Measurements from ENCODE around the gene BCAT1.
"Not testable (repeated sequence)": the region's sequence is repeated elsewhere in the genome, so short reads cannot be mapped to it uniquely, and the experiment has no call there.

BCAT1 gene

DNA sequence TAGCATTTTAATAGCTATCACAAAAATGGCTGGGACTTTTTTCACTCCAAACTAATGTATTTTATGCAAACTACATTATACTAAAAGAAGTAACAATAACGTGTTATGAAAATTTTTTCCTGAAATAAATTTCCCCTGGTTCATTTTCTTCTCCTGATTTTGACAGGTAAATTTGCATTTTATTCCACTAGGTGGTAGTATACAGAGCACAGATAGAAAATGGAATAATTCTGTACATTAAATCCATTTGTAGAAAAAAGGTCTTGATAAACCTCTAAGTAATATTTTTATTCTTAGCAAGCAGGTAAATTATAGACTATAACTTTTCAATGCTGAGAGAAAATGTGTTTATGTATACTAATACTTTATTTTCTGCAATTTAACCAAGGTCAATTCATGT lies 96.5 kb downstream of the BCAT1 start:
- no peak for DNase-seq

DNA sequence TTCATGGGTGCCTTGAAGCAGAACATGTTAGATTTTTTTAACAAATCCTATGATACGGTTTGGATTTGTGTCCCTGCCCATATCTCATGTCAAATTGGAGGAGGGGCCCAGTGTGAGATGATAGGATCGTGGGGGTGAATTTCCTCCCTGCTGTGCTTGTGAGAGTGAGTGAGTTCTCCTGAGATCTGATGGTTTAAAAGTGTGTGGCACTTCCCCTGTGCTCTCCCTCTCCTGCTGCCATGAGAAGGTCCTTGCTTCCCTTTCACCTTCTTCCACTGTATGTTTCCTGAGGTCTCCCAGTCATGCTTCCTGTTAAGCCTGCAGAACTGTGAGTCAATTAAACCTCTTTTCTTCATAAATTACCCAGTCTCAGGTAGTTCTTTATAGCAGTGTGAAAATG lies 97.0 kb downstream of the BCAT1 start:
- not testable (repeated sequence) for DNase-seq

DNA sequence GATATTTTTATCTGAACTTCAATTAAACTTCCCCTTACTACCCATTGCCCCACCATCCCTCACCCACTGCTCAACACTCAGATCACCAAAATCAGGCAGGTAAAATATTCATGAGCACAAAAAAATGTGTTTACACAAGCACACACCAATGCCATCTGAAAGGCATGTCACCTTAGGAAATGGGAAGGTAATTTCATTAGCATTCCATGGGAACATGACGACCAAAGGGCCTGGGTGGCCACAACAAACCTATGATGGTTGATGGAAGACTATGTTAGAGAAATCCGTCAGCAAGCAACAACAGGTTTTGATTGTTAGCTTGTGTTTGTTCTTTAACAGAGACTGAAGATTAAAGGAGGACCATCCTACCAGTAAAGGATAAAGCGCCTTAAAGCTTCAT lies 97.6 kb downstream of the BCAT1 start:
- no peak for DNase-seq

DNA sequence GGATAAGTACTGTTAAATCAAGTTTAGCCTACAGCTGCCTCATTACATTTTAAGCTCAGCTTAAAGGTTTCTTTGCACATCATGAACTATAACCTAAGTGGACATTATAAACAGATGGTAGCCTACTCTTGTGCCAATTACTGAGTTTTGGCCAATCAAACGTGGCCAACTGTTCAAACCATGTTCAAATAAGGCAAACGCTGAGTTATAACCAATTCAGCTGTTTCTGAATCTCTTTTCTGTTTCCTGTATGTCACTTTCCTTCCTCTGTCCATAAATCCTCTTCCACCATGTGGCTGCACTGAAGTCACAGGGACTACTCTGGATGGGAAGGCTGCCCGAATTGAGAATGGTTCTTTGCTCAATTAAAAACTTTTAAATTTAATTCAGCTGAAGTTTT lies 98.4 kb downstream of the BCAT1 start:
- DNase-seq = no peak

DNA sequence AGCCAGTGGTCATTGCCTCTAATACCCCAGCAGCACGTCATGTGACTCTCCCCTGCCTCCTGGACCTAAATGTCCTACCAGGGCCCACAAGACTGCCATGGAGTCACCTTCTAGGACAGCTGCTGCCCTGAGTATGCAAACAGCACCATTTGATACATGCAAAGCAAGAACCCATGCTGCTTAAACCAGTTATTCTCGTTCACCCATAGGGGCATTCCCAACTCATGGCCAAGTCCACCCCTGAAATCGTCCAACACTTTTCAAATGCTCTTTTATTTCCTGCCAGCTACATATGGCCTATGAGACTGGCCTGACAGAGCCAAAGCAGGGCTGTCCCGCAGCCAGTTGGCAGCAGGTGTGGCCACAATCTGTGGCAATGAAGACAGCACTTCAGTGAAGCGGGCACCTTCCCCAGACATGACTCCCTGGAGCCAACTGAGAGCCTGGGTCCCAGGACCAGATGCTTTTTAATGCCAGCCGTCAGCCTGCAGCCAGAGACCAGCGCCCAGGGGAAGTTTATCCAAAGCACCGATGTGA lies 99.9 kb downstream of the BCAT1 start:
- no peak for DNase-seq

DNA sequence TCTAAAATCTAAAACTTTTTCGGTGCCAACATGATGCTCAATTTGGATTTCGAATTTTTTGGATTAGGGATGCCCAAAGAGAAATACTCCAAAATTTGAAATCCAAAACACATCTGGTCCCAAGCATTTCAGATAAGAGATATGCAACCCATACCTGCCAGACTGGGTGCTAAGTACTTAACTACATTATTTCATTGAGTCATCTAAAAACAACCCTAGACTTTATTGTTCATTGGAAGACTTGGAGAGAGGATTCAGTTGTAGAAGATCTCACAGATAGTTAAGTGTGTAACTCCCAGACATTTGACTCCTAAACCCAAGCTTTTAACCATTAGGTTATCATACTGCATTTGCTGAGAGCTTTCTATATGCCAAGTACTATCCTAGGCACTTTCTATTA lies 102.2 kb downstream of the BCAT1 start:
- DNase-seq = no peak

DNA sequence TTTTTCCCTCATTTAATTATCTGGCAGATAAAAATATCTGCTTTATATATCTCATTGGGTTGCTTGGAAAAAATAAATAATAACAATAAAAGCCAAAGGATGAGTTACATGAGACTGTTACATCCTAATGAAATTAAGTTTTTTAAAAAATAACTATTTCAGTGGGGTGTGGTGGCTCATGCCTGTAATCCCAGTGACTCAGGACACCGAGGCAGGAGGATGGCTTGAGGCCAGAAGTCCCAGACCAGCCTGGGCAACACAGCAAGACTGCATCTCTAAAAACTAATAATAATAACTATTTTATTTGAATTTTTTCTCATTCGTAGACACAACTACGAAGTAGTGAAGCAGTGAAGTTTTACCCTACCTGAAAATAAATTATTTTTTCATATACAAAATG lies 103.3 kb downstream of the BCAT1 start:
- DNase-seq = no peak

DNA sequence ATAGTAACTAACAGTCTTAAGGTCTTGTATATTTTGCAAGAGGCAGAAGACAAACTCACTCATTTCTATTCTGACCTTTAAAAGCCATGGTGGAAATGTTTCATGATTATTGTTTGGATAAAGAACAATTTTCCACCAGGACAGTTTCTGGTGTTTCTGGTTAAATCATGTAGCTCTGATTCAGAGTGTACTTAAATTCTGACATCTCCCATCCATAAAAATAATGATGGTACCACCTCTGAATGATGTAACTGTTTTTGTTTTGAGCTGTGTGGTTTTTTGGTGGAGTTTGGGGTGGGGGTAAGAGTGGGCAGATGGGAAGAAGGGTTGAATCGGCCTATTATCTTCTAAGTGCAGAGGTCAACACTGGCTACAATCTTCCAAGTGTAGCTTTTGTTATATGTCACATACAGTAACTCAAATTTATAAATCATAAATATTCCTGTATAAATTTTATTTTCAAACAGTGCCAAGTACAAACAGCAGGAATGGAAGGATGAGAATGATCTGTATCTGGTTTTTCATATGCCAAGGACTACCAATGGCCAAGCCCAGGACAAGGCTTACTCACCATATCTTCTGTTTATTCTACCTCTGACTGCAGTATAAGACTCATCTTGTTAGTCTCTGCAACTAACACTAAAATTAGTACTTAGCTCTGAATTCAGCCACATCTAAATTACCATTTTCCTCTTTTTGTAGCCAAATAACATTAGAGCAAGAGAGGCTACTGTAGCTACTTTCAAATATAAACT lies 108.7 kb downstream of the BCAT1 start:
- no peak for DNase-seq

DNA sequence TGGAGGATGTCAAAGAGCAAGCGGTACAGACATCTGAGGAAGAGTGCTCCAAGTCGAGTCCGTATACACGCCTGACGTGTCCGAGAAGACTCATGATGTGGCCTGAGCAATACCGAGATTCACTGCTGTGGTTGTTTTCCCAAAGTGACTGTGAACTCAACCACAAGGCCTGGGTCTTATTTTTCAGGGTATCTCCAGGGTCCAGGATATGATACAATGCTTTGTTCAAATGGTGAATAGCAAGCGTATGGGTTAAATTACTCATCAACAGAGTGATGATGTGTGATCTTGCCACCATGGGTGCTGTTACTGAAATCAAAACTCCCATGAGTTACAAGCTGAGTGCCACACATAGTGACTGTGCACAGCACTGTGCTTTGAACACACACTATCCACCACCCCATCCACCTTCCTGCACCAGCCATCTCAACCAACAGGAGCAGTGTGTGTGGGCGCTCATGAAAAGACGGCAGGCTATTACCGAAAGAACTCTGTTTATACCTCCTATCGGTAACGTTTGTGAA lies 109.6 kb downstream of the BCAT1 start:
- DNase-seq = no peak

DNA sequence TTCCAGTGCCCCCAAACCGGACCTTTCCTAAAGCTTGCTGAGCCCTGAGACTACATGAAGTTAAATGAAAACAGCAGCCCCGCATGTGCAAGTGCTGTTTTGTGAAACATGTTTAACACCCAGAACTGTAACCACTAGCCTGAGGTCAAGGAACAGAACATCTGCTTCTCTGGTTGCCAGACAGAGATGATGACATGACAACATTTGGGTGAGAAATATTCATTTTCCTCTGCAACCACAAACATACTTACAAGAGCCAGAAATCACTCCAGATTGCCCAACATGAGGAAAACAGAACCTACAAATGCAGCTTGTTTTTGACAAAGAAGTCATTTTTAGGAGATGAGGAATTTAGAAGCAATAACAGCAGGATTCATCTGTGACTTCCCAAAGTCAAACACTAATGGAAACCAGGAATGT lies 110.4 kb downstream of the BCAT1 start:
- DNase-seq = peak; percentile 89 to 94

DNA sequence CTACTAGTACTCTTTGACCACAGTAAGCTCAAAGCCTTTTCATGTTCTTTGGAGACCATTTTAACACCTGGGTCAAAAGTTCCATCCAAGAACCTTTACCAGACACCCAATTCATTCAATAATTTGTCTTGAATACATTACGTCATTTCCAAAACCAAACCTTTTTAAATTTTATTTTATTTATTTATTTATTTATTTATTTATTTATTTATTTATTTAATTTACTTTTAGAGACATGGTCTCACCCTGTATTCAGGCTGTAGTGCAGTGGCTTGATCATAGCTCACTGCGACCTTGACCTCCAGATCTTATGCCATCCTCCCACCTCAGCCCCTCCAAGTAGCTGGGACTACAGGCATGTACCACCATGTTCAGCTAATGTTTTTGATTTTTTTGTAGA lies 113.5 kb downstream of the BCAT1 start:
- no peak for DNase-seq

DNA sequence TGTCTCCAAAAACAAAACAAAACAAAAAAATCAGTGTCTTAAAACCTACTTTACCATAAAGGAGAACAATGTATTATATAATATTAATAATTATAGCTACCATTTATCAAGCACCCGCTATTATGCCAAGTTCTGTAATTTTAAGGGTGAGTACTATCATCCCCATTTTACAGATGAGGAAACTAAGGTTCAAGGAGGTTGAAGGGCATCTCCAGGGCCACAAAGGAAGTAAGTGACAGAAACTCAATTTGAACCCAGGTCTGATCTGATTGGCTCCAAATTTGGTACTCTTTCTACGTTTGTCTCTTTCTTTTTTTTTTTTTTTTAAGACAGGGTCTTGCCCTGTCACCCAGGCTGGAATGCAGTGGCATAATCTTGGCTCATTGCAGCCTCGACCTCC lies 115.4 kb downstream of the BCAT1 start:
- DNase-seq = no peak

DNA sequence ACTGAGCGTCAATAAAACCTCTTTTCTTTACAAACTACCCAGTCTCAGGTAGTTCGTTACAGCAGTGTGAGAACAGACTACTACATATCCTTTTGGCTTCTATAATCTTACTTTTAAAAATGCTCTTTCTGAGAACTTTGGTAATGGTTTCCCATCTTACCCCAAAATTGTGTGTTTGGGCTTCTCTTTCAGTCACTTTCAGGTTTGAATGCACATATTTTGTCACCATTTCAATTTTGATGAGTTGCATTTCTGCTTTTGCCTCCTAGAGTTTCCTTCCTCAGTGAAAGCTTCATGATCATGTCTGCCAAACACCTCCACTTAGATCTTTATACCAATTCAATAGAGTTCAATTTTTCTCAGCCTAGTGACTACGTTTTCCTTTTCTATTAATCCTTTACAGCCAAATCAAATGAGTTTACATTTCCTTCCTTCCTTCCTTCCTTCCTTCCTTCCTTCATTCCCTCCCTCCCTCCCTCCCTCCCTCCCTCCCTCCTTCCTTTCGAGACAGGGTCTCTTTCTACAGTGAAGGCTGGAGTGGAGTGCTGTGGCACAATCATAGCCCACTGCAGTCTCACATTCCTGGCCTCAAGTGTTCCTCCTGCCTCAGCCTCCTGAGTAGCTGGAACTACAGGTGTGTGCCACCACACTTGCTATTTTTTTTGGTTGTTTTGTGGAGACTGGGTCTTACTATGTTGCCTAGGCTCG lies 124.9 kb downstream of the BCAT1 start:
- no peak for DNase-seq

DNA sequence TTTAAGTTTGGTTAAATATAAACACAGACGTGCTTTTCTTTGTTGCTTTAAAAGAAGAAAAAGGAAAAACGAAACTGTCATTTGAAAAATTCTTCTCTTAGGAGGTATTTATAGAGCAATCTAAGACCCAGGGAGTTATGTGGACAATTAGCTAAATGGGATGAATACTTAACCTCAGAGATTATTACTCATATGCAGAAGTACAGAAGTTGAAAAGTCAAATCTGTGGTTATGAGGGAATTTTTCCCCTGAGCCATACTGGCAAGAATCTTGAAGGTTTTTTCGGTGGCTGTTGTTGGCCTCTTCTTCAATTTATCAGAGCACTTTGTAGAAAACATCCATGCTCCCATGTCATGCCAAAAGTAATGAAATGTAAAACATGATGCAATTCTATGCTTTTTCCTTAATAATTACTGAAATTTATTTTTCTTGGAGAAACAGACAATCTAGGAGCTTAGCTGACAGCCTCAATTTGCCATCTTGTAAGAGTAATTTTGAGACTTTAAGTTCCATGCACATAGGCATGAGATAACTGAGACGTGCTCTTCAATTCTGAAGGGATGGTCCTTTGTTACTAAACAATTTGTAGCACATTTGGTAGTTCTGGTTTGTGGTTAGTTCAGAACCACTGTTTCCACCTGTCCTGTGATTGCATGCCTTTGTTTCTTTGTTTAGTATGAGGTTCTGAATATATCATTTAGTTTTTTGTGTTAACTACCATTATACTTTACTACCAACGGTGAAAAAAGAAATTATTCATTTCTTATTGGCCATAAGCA lies 126.6 kb downstream of the BCAT1 start:
- DNase-seq = no peak

DNA sequence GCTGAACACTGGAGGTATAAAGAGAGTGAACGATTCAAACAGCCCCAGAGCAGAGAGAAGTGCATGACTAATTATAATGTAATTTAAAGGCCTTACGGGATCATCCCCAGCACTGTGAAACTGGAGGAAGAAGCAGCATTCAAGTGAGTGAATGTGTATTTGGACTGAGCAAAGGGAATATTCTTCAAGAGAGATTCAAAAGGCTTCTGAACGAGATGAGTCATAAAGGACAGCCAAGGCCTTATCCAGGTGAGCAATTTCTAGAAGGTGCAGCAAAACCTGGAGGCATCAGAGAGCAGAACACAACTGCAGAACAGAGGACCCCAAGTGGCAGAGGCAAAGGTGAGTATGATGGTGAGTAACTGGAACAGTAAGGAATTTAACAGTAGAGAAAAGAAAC lies 127.2 kb downstream of the BCAT1 start:
- no peak for DNase-seq

DNA sequence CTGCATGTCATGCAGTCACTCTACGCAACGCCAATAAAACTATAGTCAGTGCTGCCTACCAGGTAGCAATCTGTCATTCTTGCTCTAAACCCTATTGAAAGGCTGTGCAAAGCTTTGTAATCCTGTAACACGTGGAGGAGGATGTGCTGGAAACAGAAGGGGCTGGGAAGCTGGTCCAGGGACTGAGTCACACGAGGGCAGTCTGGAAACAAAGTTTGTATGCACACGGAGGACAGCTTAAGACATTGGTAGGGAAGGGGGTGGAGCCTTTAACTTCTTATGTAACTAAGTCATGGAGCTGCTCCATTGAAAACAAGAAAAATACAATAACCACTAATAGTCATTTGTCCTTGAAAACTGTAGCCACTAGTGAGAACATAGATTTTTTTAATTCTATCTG lies 128.0 kb downstream of the BCAT1 start:
- DNase-seq = no peak

DNA sequence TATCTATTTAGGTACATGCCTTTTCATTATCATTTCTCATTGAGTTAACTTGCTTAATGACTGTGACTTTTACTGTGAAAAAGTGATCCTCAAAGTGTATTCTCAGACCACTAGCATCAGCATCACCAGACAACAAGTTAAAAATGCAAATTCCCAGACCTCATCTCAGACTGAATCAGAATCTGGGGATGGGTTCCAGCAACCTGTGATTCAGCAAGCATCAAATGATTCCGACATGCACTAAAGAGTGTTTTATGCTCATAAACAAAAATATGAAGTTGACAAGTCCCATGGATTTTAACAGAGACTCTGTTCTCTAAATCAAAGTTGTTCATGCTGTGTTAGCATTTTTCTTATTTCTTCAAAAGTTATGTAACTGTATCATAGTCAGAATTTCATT lies 130.6 kb downstream of the BCAT1 start:
- no peak for DNase-seq

DNA sequence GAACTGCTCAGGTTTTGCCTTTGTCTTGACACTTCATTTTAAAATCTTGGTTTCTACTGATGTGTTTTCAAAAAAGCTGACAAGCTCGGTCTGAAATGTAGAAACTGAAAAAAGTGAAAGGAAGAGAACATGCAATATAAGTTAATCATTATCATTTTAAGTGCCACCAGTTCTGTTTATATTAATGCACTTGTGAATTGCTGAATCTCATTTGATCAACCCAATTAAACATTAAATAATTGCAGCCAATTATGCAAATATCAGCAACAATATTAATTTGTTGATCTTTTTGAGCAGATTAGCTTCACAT lies 133.8 kb downstream of the BCAT1 start:
- peak in 1 of 2 donors; percentile 9 for DNase-seq

DNA sequence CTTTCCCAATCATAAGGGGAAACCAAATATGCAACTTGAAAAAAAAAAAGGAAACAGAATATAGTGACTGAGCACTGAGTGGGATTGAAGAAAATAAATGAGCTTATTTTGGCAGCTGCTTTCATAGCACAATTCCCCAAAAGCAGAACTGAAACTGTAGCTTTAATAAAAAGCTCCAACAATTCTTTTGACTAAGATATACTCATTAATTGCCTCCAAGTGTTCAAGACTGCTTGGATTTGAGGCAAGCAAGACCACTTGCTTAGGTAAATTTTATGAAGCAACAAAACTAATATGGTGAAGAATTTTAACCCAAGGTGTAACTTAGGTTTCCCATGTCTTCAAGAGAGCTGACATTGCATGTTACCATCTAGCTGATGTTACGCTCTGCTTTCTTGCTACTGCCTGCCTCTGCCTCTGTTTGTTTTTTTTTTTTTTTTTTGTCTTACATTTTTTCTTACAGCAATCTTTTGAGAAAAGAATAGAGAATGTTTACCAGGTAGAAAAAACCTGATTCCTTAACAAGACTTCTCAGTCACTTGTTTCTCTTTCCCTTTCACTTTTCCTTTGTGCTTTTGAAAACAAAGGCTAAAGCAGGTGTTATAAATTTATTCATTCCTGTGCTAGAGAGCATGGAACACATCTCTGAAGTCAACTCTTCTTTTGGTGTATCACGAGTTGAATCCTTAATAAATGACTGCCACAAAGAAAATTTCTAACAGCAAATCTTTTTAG lies 134.4 kb downstream of the BCAT1 start:
- DNase-seq = peak; percentile 78 to 92

DNA sequence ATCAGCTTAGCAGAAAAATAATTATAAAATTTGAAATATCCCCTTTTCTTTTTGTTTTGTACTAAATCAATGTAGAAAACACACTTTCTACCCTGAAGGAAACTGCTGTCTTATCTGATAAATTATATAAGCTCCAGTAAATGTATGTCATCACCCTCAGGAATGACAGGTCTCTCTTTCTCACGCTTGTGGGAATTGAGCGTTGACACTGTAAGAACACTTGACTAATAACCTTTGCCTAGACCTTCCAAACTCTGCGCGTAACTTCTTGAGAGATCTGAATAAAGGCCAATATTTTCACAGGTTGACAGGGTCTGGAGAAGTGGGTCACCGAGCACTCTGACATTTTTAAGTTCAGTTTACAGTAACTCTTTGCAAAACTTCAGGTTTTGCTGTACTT lies 138.5 kb downstream of the BCAT1 start:
- DNase-seq = no peak

DNA sequence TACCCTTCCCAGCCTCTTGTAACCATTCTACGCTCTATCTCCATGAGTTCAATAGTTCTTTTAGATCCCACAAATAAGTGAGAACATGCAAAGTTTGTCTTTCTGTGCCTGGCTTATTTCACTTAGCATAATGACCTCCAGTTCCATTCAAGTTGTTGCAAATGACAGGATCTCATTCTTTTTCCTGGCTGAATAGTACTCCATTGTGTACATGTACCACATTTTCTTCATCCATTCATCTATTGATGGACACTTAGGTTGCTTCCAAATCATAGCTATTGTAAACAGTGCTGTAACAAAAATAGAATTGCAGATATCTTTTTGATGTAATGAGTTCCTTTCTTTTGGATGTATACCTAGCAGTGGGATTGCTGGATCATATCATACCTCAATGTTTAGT lies 139.6 kb downstream of the BCAT1 start:
- not testable (repeated sequence) for DNase-seq

DNA sequence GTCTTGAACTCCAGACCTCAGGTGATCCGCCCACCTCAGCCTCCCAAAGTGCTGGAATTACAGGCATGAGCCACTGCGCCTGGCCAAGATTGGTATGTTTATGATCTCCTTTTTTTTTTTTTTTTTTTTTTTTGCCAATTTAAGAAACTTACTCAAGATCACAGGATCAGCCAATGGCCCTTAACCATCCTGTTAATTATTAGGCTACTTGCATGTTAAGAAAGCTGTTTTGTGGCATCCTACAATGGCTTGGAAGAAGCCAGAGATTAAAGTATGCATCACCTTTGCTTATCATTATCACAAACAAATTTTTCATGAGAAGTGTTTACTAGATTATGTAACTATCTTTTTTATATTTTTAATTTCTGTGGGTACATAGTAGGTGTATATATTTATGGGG lies 140.2 kb downstream of the BCAT1 start:
- no peak for DNase-seq

DNA sequence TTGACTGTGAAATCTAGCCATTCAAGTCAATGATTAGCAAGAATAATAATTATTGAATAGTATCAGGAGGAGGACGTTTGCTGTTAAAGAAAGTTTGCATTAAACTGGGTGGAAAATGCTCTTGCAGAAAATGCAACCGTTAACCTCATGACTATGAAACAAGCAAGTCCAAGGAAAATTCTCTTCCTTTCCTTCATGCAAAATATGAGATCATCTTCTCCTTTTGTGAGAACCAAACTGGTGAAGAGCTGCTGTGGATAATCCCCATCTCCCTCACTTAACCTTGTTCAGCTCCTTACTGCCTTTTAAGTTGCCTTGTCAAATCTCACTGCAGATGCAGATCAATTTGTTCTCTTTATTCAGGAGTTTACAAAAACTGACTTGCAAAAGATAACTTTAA lies 142.5 kb downstream of the BCAT1 start:
- peak in 1 of 2 donors; percentile 11 for DNase-seq
